Urinary bladder (tissue), 4 donors: ENCODE measurements around the gene DNAJC13. TPM values are rescaled to one million over a fixed set of nuclear protein-coding genes. Genes with fewer than 3 reads are reported as not detected.

ENCODE experiments used
- DNase-seq: peaks from one replicate; pipeline ENCODE4 v3.0.0-alpha.2; 2015; ENCODE audit errors: extremely low spot score
- H3K27ac ChIP-seq: one replicate; pipeline ENCODE4 v1.5.1; 2013; ENCODE audit warnings: low read depth, mild to moderate bottlenecking, moderate library complexity
- H3K36me3 ChIP-seq: one replicate; pipeline ENCODE4 v1.6.1; 2013; ENCODE audit warnings: mild to moderate bottlenecking, moderate library complexity; ENCODE audit not compliant: insufficient read depth
- H3K4me1 ChIP-seq: one replicate; pipeline ENCODE4 v1.6.1; 2013; ENCODE audit warnings: mild to moderate bottlenecking, moderate library complexity; ENCODE audit not compliant: insufficient read depth
- H3K4me3 ChIP-seq: one replicate; pipeline ENCODE4 v1.5.1; 2013; ENCODE audit warnings: low read depth, low read length
- WGBS: extraction: QIAGEN DNeasy Blood & Tissue Kit; methylation state at CpG from one replicate; pipeline ENCODE4 v1.1.7; 2013; 5-methylcytosine and 5-hydroxymethylcytosine counted together
- polyA plus RNA-seq: library from polyadenylated mRNA; stranded (reverse); fragments of 200-250 nt; gene quantifications from one replicate; pipeline ENCODE4 v1.2.3, GENCODE V29; 2013
- total RNA-seq: library from RNA; depleted of rRNA; stranded (reverse); fragments of >200 nt; gene quantifications from one replicate; pipeline ENCODE4 v1.2.3, GENCODE V29; 2014
- donor health status: healthy with polysubstance abuse.
- donor health status: healthy.

DNAJC13 gene
- total and polyA plus RNA-seq, 2 donors, result 17.3 to 111 TPM

- Histone ChIP-seq H3K36me3 (no peaks in the 10 kb centered on the region), H3K4me3 (no peak overlapping the region), H3K27ac (no peak overlapping the region), H3K4me1 (no peaks in the 10 kb centered on the region)
- WGBS, result 67% methylated on average over 5 of the region's 5 CpGs
- no peak for DNase-seq
Measured at GRCh38 chr3:132573797-132574211, 156.5 kb downstream of the DNAJC13 start.

GRCh38 chr3:132587401-132587800 is 170.1 kb downstream of the DNAJC13 start:
- DNase-seq, result no peak
- no peak overlapping the region for H3K27ac ChIP-seq
- no peaks in the 10 kb centered on the region for H3K4me1 ChIP-seq
- no peaks in the 10 kb centered on the region for H3K36me3 ChIP-seq
- H3K4me3 ChIP-seq, result no peak overlapping the region
- WGBS, result 78% methylated on average over 1 of the region's 1 CpG

Other genes with a start within 250 kb of the DNAJC13 start
- 3.2 TPM for gene ACP3, start 100.1 kb upstream of the DNAJC13 start, total RNA-seq
- gene ACP3, start 100.1 kb upstream of the DNAJC13 start, polyA plus RNA-seq, result 0.91 TPM
- 6.8 TPM for gene ACKR4, start 179.8 kb downstream of the DNAJC13 start, total RNA-seq
- 2.1 TPM for gene ACKR4, start 179.8 kb downstream of the DNAJC13 start, polyA plus RNA-seq
- gene ACAD11, start 242.3 kb downstream of the DNAJC13 start, total RNA-seq, result 47.3 TPM
- gene ACAD11, start 242.3 kb downstream of the DNAJC13 start, polyA plus RNA-seq, result 10.2 TPM
- 57.9 TPM for gene UBA5, start 242.8 kb downstream of the DNAJC13 start, total RNA-seq
- 28.2 TPM for gene UBA5, start 242.8 kb downstream of the DNAJC13 start, polyA plus RNA-seq